Measurements from ENCODE around the gene KCTD7.
"Not testable (repeated sequence)": the region's sequence is repeated elsewhere in the genome, so short reads cannot be mapped to it uniquely, and the experiment has no call there.

KCTD7 gene

GRCh38 chr7:66627881-66628360 lies 760 bp upstream of the KCTD7 start:
- H3K4me1 ChIP-seq (ENCODE audit: insufficient read depth, insufficient read length), result peaks cover 7% of the 10 kb centered on the region
- peak overlapping the region; percentile 54 for H3K4me3 ChIP-seq (ENCODE audit: insufficient read length, low read depth)
- peak; percentile 30 for DNase-seq (ENCODE audit: low read depth, low spot score)
- no peaks in the 10 kb centered on the region for H3K9me3 ChIP-seq (ENCODE audit: insufficient read depth, low read length)
- TF ChIP-seq SUZ12 (IDR thresholded peaks at IDR 0.05; ENCODE audit: extremely low read depth, insufficient read depth, insufficient read length) (no peak), ZNF274 (IDR thresholded peaks at IDR 0.05; ENCODE audit: low read depth, low read length) (no peak)
- H3K36me3 ChIP-seq (ENCODE audit: insufficient read depth, insufficient read length, low read length), result peaks cover 11% of the 10 kb centered on the region
- H3K27me3 ChIP-seq (ENCODE audit: insufficient read depth, insufficient read length), result no peaks in the 10 kb centered on the region
- peak overlapping the region; percentile 97 for H3K9ac ChIP-seq (ENCODE audit: insufficient read length, low read depth)

GRCh38 chr7:66629222-66630062 lies 761 bp downstream of the KCTD7 start:
- TF ChIP-seq ZNF274 (IDR thresholded peaks at IDR 0.05; ENCODE audit: low read depth, low read length), result no peak
- no peak for TF ChIP-seq YY1 (IDR thresholded peaks at IDR 0.05; ENCODE audit: insufficient read depth, insufficient read length)
- TF ChIP-seq SUZ12 (IDR thresholded peaks at IDR 0.05; ENCODE audit: extremely low read depth, insufficient read depth, insufficient read length), result no peak
- H3K9ac ChIP-seq (ENCODE audit: insufficient read length, low read depth), result peak overlapping the region; percentile 94
- peak overlapping the region; percentile 81 for H3K4me3 ChIP-seq (ENCODE audit: insufficient read length, low read depth)
- peaks cover 7% of the 10 kb centered on the region for H3K4me1 ChIP-seq (ENCODE audit: insufficient read depth, insufficient read length)
- no peaks in the 10 kb centered on the region for H3K9me3 ChIP-seq (ENCODE audit: insufficient read depth, low read length)
- no peaks in the 10 kb centered on the region for H3K27me3 ChIP-seq (ENCODE audit: insufficient read depth, insufficient read length)
- no peak for DNase-seq (ENCODE audit: low read depth, low spot score)
- peaks cover 26% of the 10 kb centered on the region for H3K36me3 ChIP-seq (ENCODE audit: insufficient read depth, insufficient read length, low read length)

- no peak for TF ChIP-seq ZNF274 (IDR thresholded peaks at IDR 0.05; ENCODE audit: low read depth, low read length)
- TF ChIP-seq SUZ12 (IDR thresholded peaks at IDR 0.05; ENCODE audit: extremely low read depth, insufficient read depth, insufficient read length), result no peak
- TF ChIP-seq YY1 (IDR thresholded peaks at IDR 0.05; ENCODE audit: insufficient read depth, insufficient read length), result no peak
- no peak overlapping the region for H3K4me3 ChIP-seq (ENCODE audit: insufficient read length, low read depth)
- no peak overlapping the region for H3K9ac ChIP-seq (ENCODE audit: insufficient read length, low read depth)
- peaks cover 7% of the 10 kb centered on the region for H3K4me1 ChIP-seq (ENCODE audit: insufficient read depth, insufficient read length)
- no peaks in the 10 kb centered on the region for H3K9me3 ChIP-seq (ENCODE audit: insufficient read depth, low read length)
- H3K27me3 ChIP-seq (ENCODE audit: insufficient read depth, insufficient read length), result no peaks in the 10 kb centered on the region
- peaks cover 34% of the 10 kb centered on the region for H3K36me3 ChIP-seq (ENCODE audit: insufficient read depth, insufficient read length, low read length)
- no peak for DNase-seq (ENCODE audit: low read depth, low spot score)
These were observed 1.9 kb downstream of the KCTD7 start for GRCh38 chr7:66630531-66630930.

- Histone ChIP-seq H3K36me3 (ENCODE audit: insufficient read depth, insufficient read length, low read length) (peaks cover 34% of the 10 kb centered on the region), H3K4me1 (ENCODE audit: insufficient read depth, insufficient read length) (peaks cover 7% of the 10 kb centered on the region), H3K9me3 (ENCODE audit: insufficient read depth, low read length) (no peaks in the 10 kb centered on the region), H3K27me3 (ENCODE audit: insufficient read depth, insufficient read length) (no peaks in the 10 kb centered on the region), H3K4me3 (ENCODE audit: insufficient read length, low read depth) (no peak overlapping the region), H3K9ac (ENCODE audit: insufficient read length, low read depth) (peak overlapping the region; percentile 32)
- DNase-seq (ENCODE audit: low read depth, low spot score), result no peak
- TF ChIP-seq ZNF274 (IDR thresholded peaks at IDR 0.05; ENCODE audit: low read depth, low read length) (no peak), YY1 (IDR thresholded peaks at IDR 0.05; ENCODE audit: insufficient read depth, insufficient read length) (no peak), SUZ12 (IDR thresholded peaks at IDR 0.05; ENCODE audit: extremely low read depth, insufficient read depth, insufficient read length) (no peak)
These were observed 2.8 kb downstream of the KCTD7 start for GRCh38 chr7:66631471-66631870.

- Histone ChIP-seq H3K4me1 (ENCODE audit: insufficient read depth, insufficient read length) (peaks cover 4% of the 10 kb centered on the region), H3K9ac (ENCODE audit: insufficient read length, low read depth) (no peak overlapping the region), H3K9me3 (ENCODE audit: insufficient read depth, low read length) (no peaks in the 10 kb centered on the region), H3K4me3 (ENCODE audit: insufficient read length, low read depth) (no peak overlapping the region), H3K27me3 (ENCODE audit: insufficient read depth, insufficient read length) (no peaks in the 10 kb centered on the region), H3K36me3 (ENCODE audit: insufficient read depth, insufficient read length, low read length) (peaks cover 59% of the 10 kb centered on the region)
- TF ChIP-seq ZNF274 (IDR thresholded peaks at IDR 0.05; ENCODE audit: low read depth, low read length), result no peak
- no peak for TF ChIP-seq SUZ12 (IDR thresholded peaks at IDR 0.05; ENCODE audit: extremely low read depth, insufficient read depth, insufficient read length)
- DNase-seq (ENCODE audit: low read depth, low spot score), result no peak
These were observed 6.1 kb downstream of the KCTD7 start for GRCh38 chr7:66634816-66635215.

GRCh38 chr7:66635322-66635981 lies 6.8 kb downstream of the KCTD7 start:
- peaks cover 61% of the 10 kb centered on the region for H3K36me3 ChIP-seq (ENCODE audit: insufficient read depth, insufficient read length, low read length)
- not testable (repeated sequence) for H3K4me1 ChIP-seq (ENCODE audit: insufficient read depth, insufficient read length); H3K27me3 ChIP-seq (ENCODE audit: insufficient read depth, insufficient read length); DNase-seq (ENCODE audit: low read depth, low spot score); H3K4me3 ChIP-seq (ENCODE audit: insufficient read length, low read depth); H3K9me3 ChIP-seq (ENCODE audit: insufficient read depth, low read length); H3K9ac ChIP-seq (ENCODE audit: insufficient read length, low read depth)

- peaks cover 64% of the 10 kb centered on the region for H3K36me3 ChIP-seq (ENCODE audit: insufficient read depth, insufficient read length, low read length)
- DNase-seq (ENCODE audit: low read depth, low spot score); H3K27me3 ChIP-seq (ENCODE audit: insufficient read depth, insufficient read length); H3K4me1 ChIP-seq (ENCODE audit: insufficient read depth, insufficient read length); H3K9me3 ChIP-seq (ENCODE audit: insufficient read depth, low read length); H3K9ac ChIP-seq (ENCODE audit: insufficient read length, low read depth); H3K4me3 ChIP-seq (ENCODE audit: insufficient read length, low read depth): not testable (repeated sequence)
These were observed 7.4 kb downstream of the KCTD7 start for GRCh38 chr7:66635982-66636546.

Data from NT2/D1 (cell line).